HFFc6 (cell line): ENCODE data around the gene REPS2. TPM values are rescaled to one million over a fixed set of nuclear protein-coding genes. Genes with fewer than 3 reads are reported as not detected.

Experiments used
- DNase-seq: peaks from one replicate; pipeline ENCODE4 v3.0.0-alpha.2; 2018
- H3K27ac Mint-ChIP-seq: 2 replicates; pipeline ENCODE4 v1.8.0; 2020; ENCODE audit warnings: mild to moderate bottlenecking, mixed read lengths
- H3K27me3 Mint-ChIP-seq: 2 replicates; pipeline ENCODE4 v1.8.0; 2021; ENCODE audit warnings: mild to moderate bottlenecking, moderate library complexity, mixed read lengths; ENCODE audit not compliant: insufficient read depth
- H3K36me3 Mint-ChIP-seq: 2 replicates; pipeline ENCODE4 v1.8.0; 2021; ENCODE audit warnings: low read depth, mixed read lengths
- H3K4me1 Mint-ChIP-seq: 2 replicates; pipeline ENCODE4 v1.8.0; 2020; ENCODE audit warnings: low read depth, mixed read lengths
- H3K4me3 Mint-ChIP-seq: 2 replicates; pipeline ENCODE4 v1.8.0; 2020; ENCODE audit warnings: mild to moderate bottlenecking, moderate library complexity, mixed read lengths
- H3K9me3 Mint-ChIP-seq: 2 replicates; pipeline ENCODE4 v1.8.0; 2020; ENCODE audit warnings: mild to moderate bottlenecking, mixed read lengths
- CTCF ChIP-seq: fragments of 200-600 bp; sonication (generic); IDR thresholded peaks from 2 replicates; pipeline ENCODE4 v1.5.0; 2021; ENCODE audit warnings: antibody characterized with exemption, mild to moderate bottlenecking
- total RNA-seq, 6 experiments: library from RNA; stranded (reverse); fragmentation: NEBNext Ultra II Directional; extraction: Animal tissue kit (Norgen Biotek cat#: 25700); gene quantifications; 2 replicates in 1 of 6; 3 replicates in 5 of 6; pipeline ENCODE4 v1.2.3, GENCODE V29; 2021

REPS2 gene
- total RNA-seq, 6 experiments from 2014 or later = 0.06 to 0.23 (median 0.10) TPM; not detected in 1

- no peak for DNase-seq
- Mint-ChIP-seq H3K27ac (no peak overlapping the region), H3K4me1 (no peaks in the 10 kb centered on the region), H3K27me3 (no peaks in the 10 kb centered on the region; the same call in 1 of the 2 replicates), H3K36me3 (no peaks in the 10 kb centered on the region), H3K4me3 (no peak overlapping the region), H3K9me3 (no peaks in the 10 kb centered on the region)
- TF ChIP-seq CTCF = no peak
Observed at GRCh38 chrX:17170973-17171372, 224.5 kb downstream of the REPS2 start.

- no peaks in the 10 kb centered on the region for H3K9me3 Mint-ChIP-seq
- H3K27me3 Mint-ChIP-seq = no peaks in the 10 kb centered on the region; the same call in 1 of the 2 replicates
- H3K36me3 Mint-ChIP-seq = no peaks in the 10 kb centered on the region
- no peak overlapping the region for H3K4me3 Mint-ChIP-seq
- no peaks in the 10 kb centered on the region for H3K4me1 Mint-ChIP-seq
- no peak for DNase-seq
- no peak overlapping the region for H3K27ac Mint-ChIP-seq
- TF ChIP-seq CTCF = no peak
Observed at GRCh38 chrX:17174671-17175070, 228.2 kb downstream of the REPS2 start.

GRCh38 chrX:17182317-17182716 lies 235.9 kb downstream of the REPS2 start:
- Mint-ChIP-seq H3K27ac (no peak overlapping the region), H3K4me1 (no peaks in the 10 kb centered on the region), H3K27me3 (no peaks in the 10 kb centered on the region; the same call in 1 of the 2 replicates), H3K36me3 (no peaks in the 10 kb centered on the region), H3K9me3 (no peaks in the 10 kb centered on the region), H3K4me3 (no peak overlapping the region)
- no peak for TF ChIP-seq CTCF
- DNase-seq = no peak

GRCh38 chrX:17183566-17183965 lies 237.1 kb downstream of the REPS2 start:
- no peak for TF ChIP-seq CTCF
- no peak for DNase-seq
- no peaks in the 10 kb centered on the region for H3K9me3 Mint-ChIP-seq
- H3K36me3 Mint-ChIP-seq = no peaks in the 10 kb centered on the region
- no peak overlapping the region for H3K27ac Mint-ChIP-seq
- H3K27me3 Mint-ChIP-seq = no peaks in the 10 kb centered on the region
- H3K4me1 Mint-ChIP-seq = no peaks in the 10 kb centered on the region
- H3K4me3 Mint-ChIP-seq = no peak overlapping the region

- Mint-ChIP-seq H3K9me3 (no peaks in the 10 kb centered on the region), H3K4me3 (no peak overlapping the region), H3K36me3 (no peaks in the 10 kb centered on the region), H3K27me3 (no peaks in the 10 kb centered on the region), H3K27ac (no peak overlapping the region), H3K4me1 (no peaks in the 10 kb centered on the region)
- no peak for TF ChIP-seq CTCF
- DNase-seq = no peak
Observed at GRCh38 chrX:17185431-17185830, 239.0 kb downstream of the REPS2 start.
